Vagina (tissue), 2 donors: ENCODE measurements around the gene NPTXR.

ENCODE experiments used
- POLR2A ChIP-seq, 2 donors: fragments of 450-650 bp; IDR thresholded peaks; one replicate each; pipeline ENCODE4 v1.6.1; 2017; ENCODE audit warnings: antibody characterized with exemption in 2 of 2, mild to moderate bottlenecking in 2 of 2, moderate library complexity in 2 of 2
- TF ChIP-seq, protein P1 (sequence below), 3 experiments: fragments of 450-650 bp in 2 of 3; fragments of 200-600 bp in 1 of 3; sonication (generic) in 1 of 3; IDR thresholded peaks; one replicate each; pipeline ENCODE4 v1.5.1; 2017 to 2019; ENCODE audit warnings: antibody characterized with exemption in 3 of 3, mild to moderate bottlenecking in 2 of 3, moderate library complexity in 2 of 3

DNA sequence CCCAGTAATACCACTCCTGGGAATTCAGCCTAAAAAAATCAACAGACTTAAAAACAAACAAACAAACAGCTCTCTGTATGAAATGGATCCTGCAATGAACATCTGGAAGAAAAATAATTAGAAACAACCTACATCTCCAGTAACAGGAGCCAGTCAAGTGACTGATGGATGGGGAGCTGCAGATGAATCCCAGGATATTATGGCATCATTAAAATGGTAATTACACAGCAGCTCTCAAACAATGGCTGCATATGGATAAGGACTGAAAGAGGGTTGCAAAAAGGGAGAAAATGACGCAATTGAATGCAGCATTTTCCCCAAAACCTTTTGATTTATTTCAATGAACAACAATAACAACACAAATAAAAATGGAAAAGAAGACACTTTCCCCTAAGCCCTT is 4.1 kb downstream of the NPTXR start:
- TF ChIP-seq, protein P1, sequence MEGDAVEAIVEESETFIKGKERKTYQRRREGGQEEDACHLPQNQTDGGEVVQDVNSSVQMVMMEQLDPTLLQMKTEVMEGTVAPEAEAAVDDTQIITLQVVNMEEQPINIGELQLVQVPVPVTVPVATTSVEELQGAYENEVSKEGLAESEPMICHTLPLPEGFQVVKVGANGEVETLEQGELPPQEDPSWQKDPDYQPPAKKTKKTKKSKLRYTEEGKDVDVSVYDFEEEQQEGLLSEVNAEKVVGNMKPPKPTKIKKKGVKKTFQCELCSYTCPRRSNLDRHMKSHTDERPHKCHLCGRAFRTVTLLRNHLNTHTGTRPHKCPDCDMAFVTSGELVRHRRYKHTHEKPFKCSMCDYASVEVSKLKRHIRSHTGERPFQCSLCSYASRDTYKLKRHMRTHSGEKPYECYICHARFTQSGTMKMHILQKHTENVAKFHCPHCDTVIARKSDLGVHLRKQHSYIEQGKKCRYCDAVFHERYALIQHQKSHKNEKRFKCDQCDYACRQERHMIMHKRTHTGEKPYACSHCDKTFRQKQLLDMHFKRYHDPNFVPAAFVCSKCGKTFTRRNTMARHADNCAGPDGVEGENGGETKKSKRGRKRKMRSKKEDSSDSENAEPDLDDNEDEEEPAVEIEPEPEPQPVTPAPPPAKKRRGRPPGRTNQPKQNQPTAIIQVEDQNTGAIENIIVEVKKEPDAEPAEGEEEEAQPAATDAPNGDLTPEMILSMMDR (IDR thresholded peaks at IDR 0.05) = no peak
- no peak for TF ChIP-seq POLR2A (IDR thresholded peaks at IDR 0.05)
